Putamen (tissue), 1 donor: ENCODE data around the gene IL1A.
A peak's percentile ranks its signal among the peaks of the same experiment; 100 is the strongest.

Experiments used
- DNase-seq: peaks from one replicate; pipeline ENCODE4 v3.0.0-alpha.2; 2016; ENCODE audit warnings: low spot score

Gene IL1A

DNA sequence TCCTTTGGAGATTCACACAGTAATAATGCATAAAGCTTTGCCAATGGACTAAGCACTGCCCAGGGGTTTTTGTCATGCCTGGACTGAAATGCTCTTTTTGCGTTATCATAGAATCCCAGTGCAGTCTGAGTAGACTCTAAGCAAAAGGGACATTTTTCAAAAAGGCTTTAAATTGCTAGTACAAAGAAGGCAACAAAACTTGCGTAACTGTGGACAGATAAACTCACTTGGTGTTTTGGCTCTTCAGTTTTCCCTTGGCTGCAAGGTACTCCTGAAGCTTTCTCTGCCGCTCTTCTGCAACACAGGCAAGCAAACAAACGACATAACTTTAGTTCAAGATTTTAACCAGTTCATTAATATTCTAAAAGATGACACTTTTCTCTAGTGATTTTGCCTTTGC lies 22.0 kb downstream of the IL1A start:
- DNase-seq, result no peak

DNA sequence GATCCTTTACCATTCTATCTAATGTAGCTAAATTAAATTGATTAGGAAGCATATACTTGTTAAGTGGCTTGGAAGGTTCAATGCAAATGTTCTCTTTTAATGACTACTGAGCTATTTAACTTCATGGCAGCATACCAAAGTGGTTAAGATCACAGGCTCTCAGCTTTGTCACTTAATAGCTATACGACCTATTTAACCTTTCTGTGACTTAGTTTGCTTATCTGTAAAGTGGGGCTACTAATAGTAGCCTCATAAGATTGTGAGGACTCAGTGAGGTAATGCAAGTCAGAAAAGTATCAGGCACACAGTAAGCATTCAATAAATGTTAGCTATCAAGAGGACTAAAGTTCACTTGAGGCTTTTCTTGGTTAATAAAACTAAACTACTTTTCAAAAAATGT lies 24.1 kb downstream of the IL1A start:
- DNase-seq, result no peak

DNA sequence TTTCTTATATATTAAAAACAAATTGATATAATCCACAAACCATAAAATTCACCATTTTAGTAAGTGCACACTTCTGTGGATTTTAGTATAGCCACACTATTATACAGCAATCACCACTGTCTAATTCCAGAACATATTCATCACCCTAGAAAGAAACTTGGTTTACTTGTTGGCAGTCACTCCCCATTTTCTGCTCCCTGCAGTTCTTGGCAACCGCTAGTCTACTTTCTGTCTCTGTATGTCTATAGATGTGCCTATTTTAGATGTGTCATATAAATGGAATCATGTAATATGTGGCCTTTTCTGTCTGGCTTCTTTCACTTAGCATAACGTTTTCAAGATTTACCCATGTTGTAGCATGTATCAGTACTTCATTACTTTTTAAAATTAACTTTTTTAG lies 25.6 kb downstream of the IL1A start:
- no peak for DNase-seq

DNA sequence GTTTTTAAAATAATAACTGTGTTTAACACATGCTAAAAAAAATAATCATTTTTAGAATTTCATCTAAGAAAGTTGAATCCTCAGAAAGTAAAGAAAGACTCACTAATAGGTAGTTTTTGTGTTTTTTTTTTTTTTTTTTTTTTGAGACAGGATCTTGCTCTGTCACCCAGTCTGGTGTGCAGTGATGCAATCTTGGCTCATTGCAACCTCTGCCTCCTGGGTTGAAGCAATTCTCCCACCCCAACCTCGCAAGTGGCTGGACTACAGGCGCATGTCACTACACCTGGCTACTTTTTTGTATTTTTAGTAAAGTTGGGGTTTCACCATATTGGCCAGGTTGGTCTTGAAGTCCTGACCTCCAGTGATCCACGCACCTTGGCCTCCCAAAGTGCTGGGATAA lies 27.0 kb downstream of the IL1A start:
- no peak for DNase-seq

DNA sequence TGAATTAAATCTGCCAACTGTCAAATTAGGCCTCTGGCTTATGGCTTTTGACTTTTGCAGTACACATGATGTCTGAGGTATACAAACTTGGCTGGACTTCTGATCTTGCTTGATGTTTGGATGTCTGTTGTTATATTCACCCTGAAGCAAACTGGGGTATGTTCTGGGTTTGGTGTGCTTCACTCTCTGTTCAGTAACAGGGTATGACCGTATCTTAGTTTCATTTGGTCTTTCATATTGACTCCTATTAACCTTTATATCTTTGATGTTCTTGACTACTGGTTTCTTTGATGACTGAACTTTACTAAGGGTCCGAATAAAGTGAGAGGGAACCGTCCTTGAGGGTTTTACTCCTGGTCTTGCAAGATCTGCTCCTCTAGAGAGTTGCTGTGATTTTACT lies 28.1 kb downstream of the IL1A start:
- no peak for DNase-seq

DNA sequence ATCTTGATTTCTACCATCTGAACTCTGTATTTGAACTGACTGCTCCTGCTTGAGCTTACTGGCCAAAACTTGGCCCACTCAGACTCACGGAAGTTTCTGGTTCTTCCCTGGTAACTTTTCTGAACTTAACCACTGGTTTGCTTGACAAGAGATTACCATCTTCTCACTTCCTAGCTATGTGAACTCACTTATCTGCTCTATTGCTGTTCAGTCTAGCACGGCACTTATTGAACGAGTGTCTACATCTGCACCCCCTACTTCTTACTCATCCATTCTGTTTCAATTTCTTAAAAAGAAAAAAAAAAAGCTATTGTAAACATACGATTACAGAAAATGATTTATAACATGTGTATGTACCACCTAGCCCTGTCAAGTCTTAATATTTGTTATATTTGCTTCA lies 28.8 kb downstream of the IL1A start:
- DNase-seq, result no peak

DNA sequence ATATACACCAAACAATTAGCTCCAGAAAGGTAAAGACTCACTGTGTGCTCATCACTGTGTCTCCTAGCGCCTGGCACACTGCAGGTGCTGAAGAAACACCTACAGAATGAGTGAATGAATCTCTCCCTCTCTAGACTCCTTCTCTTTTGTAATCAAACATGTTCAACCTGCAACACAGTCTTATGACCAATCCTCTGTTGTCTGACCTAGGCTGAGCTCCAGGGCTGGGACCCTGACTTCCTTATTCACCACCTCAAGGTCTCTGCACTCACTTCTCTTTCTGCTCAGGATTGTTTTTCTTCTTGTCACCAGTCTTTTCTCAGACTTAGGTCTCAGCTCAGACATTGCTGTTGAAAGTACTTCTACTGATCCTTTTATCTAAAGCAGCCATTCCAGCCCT lies 29.7 kb downstream of the IL1A start:
- no peak for DNase-seq

DNA sequence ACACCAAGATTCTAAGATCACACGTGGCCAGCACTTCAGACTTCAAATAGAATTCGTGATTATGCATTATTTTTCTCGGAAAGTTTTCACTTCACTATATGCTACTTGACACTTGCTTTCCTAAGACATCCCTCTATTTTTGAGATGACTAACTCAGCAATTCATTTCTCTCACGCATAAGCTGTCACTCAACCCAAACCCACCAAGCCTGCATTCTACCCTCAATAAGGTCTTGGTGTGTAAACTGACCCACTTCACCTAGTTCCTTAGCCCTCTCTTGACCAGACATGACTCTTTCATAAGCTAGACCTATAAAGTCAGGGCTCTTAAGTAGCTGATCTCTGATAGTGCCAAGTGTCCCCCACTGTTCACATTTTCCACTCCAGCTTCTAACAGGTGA lies 31.6 kb downstream of the IL1A start:
- DNase-seq, result no peak

DNA sequence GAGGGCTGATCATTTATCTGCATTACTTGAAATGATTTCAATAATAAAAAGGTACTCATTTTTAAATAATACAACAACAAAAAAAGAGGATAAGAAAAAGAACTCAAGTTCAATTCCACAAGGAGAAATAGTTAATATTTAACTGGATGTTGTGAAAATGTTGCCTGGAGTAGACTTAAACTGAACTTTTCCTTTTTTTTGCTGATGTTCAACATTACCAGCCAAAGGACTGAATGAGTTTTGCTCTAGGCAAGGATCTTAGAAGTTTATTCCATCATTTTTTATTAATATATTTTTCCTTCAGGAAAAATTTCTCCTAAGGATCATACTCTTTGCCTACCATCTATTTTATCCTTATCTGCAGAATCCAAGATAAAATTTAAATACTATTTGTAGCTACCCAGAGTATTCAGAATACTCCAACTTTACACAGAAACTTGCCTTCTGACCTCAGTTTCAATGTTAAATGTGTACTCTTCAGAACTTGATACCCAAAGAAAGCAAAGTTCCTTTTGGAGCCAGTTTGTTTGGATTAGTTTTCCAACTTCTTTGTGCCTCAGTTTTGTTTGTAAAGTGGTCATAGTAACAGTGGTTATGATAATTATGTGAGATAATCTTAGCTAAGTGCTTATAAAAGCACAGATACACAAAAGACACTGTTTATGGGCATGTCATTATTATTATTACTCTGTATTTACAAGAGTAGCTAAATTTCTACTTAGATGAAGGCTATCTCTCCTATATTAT lies 32.7 kb downstream of the IL1A start:
- DNase-seq, result no peak

DNA sequence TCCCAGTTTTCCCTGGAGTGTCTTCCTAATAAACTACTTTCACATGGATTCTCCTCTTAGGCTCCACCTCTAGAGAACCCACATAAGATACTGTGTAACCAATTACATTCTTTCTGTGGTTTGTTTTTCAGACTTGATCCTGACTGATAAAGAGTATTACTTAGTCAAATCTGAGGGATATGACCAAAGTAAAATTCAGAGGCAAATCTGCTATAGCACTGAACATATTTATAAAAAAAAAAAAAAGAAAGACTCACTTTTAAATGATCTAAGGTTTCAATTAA lies 33.8 kb downstream of the IL1A start:
- DNase-seq, result no peak

DNA sequence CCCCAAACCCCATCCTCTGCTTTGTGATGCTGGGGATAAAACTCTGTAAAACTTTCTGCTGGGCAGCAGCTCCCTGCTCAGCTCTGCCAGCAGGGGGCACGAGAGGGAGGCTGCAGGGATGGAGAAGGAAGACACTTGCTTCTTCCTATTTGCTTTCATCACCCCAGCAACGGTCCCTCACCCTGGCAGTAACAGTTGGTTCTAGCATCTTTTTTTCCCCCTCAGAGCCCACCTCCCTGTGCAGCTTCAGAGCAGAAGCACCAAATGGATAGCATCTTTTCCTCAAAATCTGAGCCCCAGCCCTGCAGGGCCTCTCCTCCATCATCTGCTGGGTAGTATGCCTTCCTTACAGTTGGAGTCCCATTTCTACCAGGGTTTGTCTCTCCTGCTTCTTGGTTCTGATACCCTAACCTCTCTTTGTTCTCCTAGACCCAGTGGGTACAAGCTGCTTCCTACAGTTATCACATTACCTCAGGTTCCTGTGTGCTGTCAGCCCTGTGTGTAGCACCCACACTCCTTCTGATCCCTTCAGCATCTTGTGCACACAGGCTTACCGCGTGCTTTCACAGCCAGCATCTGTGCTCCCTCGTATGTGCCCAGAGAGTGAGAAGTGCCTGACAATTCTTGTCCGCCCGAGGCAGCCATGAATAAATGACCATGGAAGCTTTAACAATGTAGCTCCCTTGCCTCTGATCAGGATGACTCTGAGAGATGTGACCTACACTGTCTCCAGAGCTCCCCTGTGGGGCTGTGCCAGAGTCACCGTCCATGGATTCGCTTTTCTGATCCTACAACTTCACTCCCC lies 34.3 kb downstream of the IL1A start:
- DNase-seq, result peak; percentile 75

DNA sequence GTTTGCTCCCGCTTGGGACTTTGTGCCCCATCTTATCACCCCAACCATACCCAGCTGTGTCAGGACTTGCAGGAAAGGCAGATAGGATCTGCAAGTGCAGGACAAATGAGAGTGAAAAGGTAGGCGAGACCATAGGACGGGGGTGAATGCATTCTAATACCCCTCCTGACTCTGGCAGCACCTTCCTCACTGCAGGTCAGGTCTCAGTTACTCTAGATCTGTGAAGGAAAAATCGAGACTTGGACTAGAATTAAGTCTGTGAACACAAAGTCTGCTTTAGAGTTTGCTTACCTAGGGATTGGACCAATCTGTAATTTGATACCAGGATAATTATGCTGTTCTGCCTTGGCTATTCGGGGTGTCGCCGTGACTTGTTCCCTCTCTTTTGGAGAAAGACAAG lies 43.8 kb downstream of the IL1A start:
- DNase-seq, result no peak

DNA sequence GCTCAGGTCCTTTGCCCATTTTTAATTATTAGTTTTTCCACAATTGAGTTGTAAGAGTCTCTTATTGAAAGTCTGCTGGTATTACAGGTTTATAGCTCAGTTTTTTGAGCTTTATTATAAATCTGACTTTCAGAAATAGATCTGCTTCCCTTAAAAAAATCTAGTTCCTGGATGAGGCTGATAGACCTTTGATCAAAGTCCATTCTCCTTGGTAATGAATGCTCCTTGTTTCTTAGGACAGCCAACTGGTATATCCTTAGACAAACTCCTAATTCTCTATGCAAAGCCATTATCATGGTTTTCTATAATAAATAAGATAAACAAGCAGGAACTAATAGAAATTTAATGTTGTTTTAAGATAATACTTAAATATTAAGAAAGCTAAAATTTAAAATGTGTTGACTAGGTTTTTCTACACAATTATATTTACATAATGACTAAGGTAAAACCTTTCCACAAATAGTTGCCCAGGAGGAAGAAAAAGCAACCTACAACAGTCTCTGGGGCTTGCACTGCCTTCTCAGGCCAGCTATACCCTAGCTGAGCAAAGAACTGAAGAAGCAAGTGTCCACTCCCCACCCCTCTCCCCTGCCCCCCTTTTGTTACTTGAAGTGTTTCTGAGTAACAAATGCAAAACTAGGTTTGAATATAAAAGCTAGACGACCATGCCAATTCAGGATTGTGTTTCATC lies 46.6 kb downstream of the IL1A start:
- no peak for DNase-seq

DNA sequence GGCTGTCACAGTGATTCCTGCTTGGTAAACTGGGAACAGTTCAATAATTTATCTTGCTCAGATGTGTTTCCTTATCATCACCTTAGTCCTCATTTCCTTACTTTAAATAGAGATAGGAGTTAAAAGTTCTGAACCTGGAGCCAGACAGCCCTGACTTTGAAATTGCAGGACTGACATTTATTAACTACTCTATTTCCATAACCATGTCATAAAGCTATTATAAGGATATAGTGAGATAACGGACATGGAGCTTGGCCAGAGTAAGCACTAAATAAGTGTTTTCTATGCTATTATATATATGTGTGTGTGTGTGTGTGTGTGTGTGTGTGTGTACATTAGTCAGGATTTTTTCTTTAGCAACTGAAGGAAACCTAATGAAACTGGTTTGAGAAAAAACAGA lies 50.4 kb downstream of the IL1A start:
- no peak for DNase-seq

DNA sequence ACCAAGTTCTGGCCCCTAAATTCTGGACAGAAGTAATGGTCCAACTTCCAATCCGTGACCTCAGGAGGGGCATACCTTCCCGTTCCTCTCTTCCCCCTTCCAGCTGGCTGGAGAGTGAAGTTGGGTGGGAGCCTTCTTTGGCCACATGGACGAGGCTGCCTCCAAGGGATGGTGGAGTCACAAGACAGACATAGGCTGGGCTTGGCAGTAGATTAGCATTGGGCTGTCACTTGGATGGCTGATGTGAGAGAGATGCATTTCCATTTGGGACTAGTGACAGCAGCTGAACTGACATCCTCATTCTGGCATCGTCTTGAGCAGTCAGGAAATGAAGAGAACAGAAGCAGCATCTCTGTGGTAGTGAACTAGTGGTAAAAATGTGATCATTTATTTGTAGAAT lies 50.8 kb downstream of the IL1A start:
- no peak for DNase-seq

DNA sequence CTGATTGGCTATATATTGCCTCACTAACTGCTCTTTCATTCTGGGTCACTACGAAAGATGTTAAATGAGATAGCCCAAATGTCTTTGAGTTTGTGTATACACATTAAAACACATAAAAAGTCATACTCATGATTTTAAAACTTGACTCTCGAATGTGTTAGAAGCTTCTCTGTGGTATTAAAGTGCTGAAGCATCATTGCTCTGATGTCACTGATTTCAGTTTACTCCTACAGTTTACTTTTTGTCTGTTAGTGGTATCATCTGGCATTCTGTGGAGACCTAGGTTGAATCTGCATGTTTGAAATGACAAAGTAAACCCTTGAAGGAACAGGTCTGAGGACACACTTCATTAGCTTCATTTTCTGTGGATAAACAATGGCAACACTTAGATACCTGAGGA lies 52.8 kb downstream of the IL1A start:
- no peak for DNase-seq

DNA sequence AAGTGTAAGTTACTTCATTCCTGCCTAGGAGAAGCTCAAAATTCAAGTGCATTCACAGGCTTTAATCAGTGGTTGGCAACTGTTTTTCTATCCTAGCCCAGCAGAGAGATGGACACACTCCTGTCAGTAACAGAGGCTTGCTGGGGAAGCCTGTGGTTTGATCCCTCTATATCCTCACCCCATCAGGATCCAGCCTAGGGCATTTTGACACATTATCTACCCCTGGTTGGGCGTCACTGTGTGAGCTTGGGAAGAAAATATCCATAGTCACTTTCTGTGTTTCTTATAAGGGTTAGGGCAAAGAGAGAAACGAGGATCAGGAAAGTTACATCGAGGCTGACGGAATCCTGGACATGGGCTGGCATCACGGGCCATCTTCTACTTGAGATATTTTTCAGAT lies 53.5 kb downstream of the IL1A start:
- no peak for DNase-seq

DNA sequence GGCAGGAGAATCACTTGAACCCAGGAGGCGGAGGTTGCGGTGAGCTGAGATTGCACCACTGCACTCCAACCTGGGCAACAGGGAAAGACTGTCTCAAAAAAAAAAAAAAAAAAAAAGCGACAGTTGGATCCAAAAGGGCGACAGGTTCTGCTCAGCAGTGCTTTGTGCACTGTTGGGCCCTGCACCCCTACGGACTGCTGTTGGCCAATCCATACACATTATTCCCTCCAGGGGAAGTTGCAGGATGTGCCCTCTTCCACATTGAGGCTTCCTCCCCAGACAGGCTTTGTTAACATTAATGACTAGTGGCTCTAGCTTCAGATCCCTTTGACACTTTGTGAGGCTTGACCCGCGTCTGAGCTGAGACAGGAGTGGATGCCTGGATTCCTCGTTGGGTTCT lies 54.1 kb downstream of the IL1A start:
- DNase-seq, result no peak

DNA sequence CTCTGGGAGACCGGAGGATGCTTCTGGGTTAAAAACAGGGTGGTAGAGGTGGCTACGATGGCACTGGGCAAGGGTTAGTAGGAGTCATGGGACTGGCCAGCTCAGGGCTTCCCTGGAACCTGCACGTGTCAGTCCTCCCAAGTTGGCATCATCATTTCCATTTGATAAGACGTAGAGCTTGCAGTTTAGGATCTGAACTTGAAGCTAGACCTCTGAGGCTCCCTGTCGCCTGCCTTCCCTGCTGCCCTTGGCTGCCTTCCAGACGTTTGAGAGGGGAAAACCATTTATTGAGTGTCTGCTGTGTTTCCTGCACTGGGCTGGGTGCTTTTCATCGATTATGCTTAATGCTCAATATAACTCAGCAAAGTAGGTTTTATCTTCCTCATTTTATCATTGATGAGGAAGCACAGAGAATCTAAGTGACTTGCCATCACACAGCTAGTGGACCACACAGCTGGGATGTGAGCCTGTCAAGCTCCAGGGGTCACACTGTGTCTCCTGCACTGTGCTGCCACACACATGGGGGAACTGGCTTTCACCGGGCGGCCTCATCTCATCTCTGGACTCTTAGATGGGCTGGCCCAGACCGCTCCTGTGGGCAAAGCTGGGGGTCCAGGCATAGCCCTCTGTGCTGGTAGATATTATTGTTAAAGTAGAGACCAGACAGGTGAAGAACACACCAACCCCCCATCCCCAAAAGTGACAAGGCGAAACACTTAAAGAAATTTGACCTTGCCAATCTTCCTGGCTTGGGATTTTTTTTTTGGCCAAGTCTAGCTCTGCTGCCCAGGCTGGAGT lies 55.7 kb downstream of the IL1A start:
- DNase-seq, result no peak

DNA sequence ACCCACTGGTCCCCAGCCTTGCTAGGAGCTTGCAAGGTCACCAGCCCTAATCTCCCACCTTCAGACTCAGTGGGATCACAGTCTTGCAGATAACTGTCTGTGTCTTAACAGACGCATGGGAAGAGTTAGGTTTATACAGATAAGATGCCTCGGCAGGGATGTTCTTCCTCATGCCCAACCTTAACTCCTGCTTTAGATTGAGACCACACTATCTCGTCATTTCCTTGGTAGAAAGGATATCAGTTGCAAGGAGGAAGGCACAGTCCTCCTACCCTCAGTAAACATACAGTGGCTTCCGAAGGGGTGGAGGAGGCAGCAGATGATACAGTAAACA lies 56.3 kb downstream of the IL1A start:
- DNase-seq, result no peak

DNA sequence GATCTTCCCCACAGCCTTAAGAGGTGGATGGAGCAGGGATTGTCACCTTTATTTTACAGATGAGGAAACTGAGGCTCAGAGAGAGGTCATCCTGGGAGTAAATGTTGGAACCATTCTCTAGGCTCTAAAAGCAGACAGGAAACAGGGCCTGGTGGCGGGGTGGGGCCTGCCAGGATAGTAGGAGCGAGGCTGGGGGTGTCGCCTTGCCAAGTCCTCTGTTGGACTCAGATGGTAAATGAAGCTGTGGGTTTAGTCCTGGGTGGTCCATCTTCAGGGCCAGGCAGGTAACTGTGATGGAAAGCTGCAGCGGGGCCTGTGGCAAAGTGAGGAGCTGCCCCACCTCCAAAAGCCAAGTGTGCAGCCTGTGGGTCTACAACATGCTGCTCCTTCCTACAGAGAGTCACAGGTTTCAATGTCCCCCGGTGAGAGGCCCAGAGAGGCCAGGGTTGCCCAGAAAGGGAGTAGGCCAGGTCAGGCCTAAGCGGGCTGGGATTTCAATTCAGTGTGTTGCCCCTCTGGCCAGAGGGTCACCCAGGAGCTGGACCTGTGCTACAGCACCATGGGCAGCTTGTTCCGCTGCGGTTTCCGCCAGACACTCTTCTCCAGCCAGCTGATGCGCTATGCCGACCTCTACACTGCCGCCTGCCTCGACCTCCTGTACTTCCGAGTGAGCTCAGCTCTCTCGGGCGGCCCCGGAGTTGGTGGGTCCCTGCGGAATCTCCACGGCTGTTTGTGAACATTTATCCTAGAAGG lies 56.8 kb downstream of the IL1A start:
- DNase-seq, result no peak
